ENCODE data around the gene SPINK9. TPM values are rescaled to one million over a fixed set of nuclear protein-coding genes. Genes with fewer than 3 reads are reported as not detected.
A peak's percentile ranks its signal among the peaks of the same experiment; 100 is the strongest.

SPINK9 gene
- total RNA-seq, 1 experiment from 2014 or later: not detected

DNA sequence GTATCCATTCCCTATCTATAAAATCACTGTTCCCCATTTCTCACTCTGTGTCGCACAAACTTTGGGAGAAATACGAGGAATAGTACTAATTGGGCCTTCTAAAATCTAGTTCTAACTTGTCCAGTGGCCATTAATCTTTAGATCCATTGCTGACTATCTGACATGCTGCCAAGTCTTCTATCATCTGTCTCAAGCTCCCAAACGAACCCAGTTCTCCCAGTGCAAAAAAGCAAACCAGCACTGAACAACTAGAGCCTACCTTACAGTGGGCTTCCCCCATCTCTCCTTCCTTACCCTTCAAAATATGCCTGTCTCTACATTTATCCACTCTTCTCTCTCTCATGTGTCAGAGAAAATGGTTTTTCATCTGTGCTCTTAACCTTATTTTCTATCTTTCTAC lies 26.3 kb upstream of the SPINK9 start:
- H3K27me3 Mint-ChIP-seq (ENCODE audit: low read depth): no peaks in the 10 kb centered on the region; the same call in none of the 2 replicates

DNA sequence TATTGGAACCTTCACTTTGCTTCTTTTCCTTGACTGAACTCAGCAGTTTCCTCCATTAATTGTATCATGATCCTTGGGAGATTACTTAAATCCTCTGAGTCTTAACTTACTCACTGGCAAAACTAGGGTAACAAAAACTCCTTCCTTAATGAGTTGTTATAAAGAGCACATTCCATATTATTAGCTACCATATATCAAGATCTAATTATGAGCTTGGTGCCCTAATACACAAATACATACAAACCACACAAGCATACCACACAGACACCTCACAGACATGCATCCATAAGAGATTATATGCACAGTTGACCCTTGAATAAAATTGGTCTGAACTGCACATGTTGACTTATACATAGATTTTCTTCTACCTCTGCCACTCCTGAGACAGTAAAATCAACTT lies 25.6 kb upstream of the SPINK9 start:
- no peaks in the 10 kb centered on the region for H3K4me1 Mint-ChIP-seq
- no peak overlapping the region for H3K4me3 Mint-ChIP-seq
- POLR2A ChIA-PET: no interaction called here
- DNase-seq (ENCODE audit: low spot score) (no peak), ATAC-seq (no peak)
- TF ChIP-seq MYBL2 (CRISPR knock-in tag; IDR thresholded peaks at IDR 0.05) (no peak), FOXJ3 (CRISPR knock-in tag; IDR thresholded peaks at IDR 0.05; ENCODE audit: borderline replicate concordance) (no peak), NFYB (CRISPR knock-in tag; conservative IDR thresholded peaks at IDR 0.05; ENCODE audit: low read depth) (no peak), IRF2 (CRISPR knock-in tag; IDR thresholded peaks at IDR 0.05; ENCODE audit: borderline replicate concordance, low read depth) (no peak), TEAD1 (CRISPR knock-in tag; IDR thresholded peaks at IDR 0.05) (no peak), FOXK1 (CRISPR knock-in tag; IDR thresholded peaks at IDR 0.05) (no peak), OVOL2 (CRISPR knock-in tag; IDR thresholded peaks at IDR 0.05; ENCODE audit: borderline replicate concordance) (no peak), ZNF121 (CRISPR knock-in tag; IDR thresholded peaks at IDR 0.05) (no peak), ZNF317 (CRISPR knock-in tag; IDR thresholded peaks at IDR 0.05; ENCODE audit: borderline replicate concordance, low read depth) (no peak)
- H3K36me3 Mint-ChIP-seq: no peaks in the 10 kb centered on the region
- no peak overlapping the region for H3K27ac Mint-ChIP-seq
- no peaks in the 10 kb centered on the region; the same call in none of the 2 replicates for H3K27me3 Mint-ChIP-seq (ENCODE audit: low read depth)
- CTCF ChIA-PET: no interaction called here
- H3K9me3 Mint-ChIP-seq: peaks cover 19% of the 10 kb centered on the region

More for the DNA sequence above, 26.3 kb upstream of the SPINK9 start:
- Mint-ChIP-seq H3K9me3 (peaks cover 19% of the 10 kb centered on the region), H3K4me3 (no peak overlapping the region), H3K36me3 (no peaks in the 10 kb centered on the region), H3K27ac (no peak overlapping the region), H3K4me1 (no peaks in the 10 kb centered on the region)
- TF ChIP-seq EMX1 (CRISPR knock-in tag; IDR thresholded peaks at IDR 0.05) (no peak), ZNF317 (CRISPR knock-in tag; IDR thresholded peaks at IDR 0.05; ENCODE audit: borderline replicate concordance, low read depth) (peak; percentile 89)
- POLR2A ChIA-PET: no interaction called here
- ATAC-seq (no peak), DNase-seq (ENCODE audit: low spot score) (no peak)
- CTCF ChIA-PET: no interaction called here

DNA sequence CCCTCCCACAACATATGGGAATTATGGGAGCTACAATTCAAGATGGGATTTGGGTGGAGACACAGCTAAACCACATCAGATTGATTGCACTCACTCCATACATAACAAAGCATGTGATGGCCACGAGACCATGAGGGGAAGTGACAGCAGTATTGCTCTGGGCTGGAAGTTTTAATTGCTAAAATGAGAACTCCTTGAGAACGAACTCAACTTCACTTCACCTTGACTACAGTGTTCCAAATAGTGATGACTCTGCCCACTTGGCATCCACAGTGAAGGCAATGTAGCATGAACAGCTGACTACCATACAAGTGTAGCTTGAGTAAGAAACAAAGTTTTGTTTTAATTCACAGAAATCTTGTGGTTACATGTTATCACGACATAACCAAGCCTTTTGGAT lies 23.9 kb upstream of the SPINK9 start:
- Mint-ChIP-seq H3K4me3 (no peak overlapping the region), H3K4me1 (0 out of 2 replicates have a peak, but pooled peaks cover 3% of the 10 kb centered on the region), H3K27ac (no peak overlapping the region), H3K27me3 (ENCODE audit: low read depth) (peaks cover 11% of the 10 kb centered on the region), H3K9me3 (peaks cover 19% of the 10 kb centered on the region), H3K36me3 (no peaks in the 10 kb centered on the region)
- ChIA-PET CTCF (interaction anchor here (1.0 kb wide), 1 partner anchor 14 kb away, joined by 3 read pairs; no protein-coding TSS in a partner anchor), POLR2A (no interaction called here)
- DNase-seq (ENCODE audit: low spot score) (no peak), ATAC-seq (no peak)
- TF ChIP-seq ZBTB21 (CRISPR knock-in tag; IDR thresholded peaks at IDR 0.05; ENCODE audit: borderline replicate concordance) (no peak), TEAD4 (CRISPR knock-in tag; IDR thresholded peaks at IDR 0.05) (no peak), ELF4 (CRISPR knock-in tag; IDR thresholded peaks at IDR 0.05; ENCODE audit: low read depth) (no peak), JAZF1 (CRISPR knock-in tag; IDR thresholded peaks at IDR 0.05) (no peak), ZNF219 (CRISPR knock-in tag; IDR thresholded peaks at IDR 0.05; ENCODE audit: borderline replicate concordance) (no peak), JUN (CRISPR knock-in tag; IDR thresholded peaks at IDR 0.05) (no peak), MXD4 (CRISPR knock-in tag; IDR thresholded peaks at IDR 0.05; ENCODE audit: borderline replicate concordance) (no peak), ZNF671 (CRISPR knock-in tag; IDR thresholded peaks at IDR 0.05) (no peak)
- TF ChIP-seq, protein P1, sequence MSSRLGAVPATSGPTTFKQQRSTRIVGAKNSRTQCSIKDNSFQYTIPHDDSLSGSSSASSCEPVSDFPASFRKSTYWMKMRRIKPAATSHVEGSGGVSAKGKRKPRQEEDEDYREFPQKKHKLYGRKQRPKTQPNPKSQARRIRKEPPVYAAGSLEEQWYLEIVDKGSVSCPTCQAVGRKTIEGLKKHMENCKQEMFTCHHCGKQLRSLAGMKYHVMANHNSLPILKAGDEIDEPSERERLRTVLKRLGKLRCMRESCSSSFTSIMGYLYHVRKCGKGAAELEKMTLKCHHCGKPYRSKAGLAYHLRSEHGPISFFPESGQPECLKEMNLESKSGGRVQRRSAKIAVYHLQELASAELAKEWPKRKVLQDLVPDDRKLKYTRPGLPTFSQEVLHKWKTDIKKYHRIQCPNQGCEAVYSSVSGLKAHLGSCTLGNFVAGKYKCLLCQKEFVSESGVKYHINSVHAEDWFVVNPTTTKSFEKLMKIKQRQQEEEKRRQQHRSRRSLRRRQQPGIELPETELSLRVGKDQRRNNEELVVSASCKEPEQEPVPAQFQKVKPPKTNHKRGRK (CRISPR knock-in tag; IDR thresholded peaks at IDR 0.05; ENCODE audit: borderline replicate concordance): no peak
- TF ChIP-seq, protein P2, sequence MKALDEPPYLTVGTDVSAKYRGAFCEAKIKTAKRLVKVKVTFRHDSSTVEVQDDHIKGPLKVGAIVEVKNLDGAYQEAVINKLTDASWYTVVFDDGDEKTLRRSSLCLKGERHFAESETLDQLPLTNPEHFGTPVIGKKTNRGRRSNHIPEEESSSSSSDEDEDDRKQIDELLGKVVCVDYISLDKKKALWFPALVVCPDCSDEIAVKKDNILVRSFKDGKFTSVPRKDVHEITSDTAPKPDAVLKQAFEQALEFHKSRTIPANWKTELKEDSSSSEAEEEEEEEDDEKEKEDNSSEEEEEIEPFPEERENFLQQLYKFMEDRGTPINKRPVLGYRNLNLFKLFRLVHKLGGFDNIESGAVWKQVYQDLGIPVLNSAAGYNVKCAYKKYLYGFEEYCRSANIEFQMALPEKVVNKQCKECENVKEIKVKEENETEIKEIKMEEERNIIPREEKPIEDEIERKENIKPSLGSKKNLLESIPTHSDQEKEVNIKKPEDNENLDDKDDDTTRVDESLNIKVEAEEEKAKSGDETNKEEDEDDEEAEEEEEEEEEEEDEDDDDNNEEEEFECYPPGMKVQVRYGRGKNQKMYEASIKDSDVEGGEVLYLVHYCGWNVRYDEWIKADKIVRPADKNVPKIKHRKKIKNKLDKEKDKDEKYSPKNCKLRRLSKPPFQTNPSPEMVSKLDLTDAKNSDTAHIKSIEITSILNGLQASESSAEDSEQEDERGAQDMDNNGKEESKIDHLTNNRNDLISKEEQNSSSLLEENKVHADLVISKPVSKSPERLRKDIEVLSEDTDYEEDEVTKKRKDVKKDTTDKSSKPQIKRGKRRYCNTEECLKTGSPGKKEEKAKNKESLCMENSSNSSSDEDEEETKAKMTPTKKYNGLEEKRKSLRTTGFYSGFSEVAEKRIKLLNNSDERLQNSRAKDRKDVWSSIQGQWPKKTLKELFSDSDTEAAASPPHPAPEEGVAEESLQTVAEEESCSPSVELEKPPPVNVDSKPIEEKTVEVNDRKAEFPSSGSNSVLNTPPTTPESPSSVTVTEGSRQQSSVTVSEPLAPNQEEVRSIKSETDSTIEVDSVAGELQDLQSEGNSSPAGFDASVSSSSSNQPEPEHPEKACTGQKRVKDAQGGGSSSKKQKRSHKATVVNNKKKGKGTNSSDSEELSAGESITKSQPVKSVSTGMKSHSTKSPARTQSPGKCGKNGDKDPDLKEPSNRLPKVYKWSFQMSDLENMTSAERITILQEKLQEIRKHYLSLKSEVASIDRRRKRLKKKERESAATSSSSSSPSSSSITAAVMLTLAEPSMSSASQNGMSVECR (CRISPR knock-in tag; IDR thresholded peaks at IDR 0.05; ENCODE audit: borderline replicate concordance): no peak
